GM21526 (cell line): ENCODE data around the gene ACAD11.
A peak's percentile ranks its signal among the peaks of the same experiment; 100 is the strongest.
"Not testable (repeated sequence)": the region's sequence is repeated elsewhere in the genome, so short reads cannot be mapped to it uniquely, and the experiment has no call there.

Experiments used
- ATAC-seq: cut with Tn5 transposase; IDR thresholded peaks from one replicate; pipeline ENCODE4 v1.9.1; 2021; ENCODE audit warnings: moderate library complexity; ENCODE audit not compliant: unreplicated experiment, low FRiP score

ACAD11 gene

GRCh38 chr3:132556508-132557159, 103.0 kb downstream of the ACAD11 start:
- ATAC-seq: no peak

GRCh38 chr3:132556036-132556386, 103.6 kb downstream of the ACAD11 start:
- ATAC-seq: not testable (repeated sequence)

GRCh38 chr3:132555306-132556035, 104.1 kb downstream of the ACAD11 start:
- no peak for ATAC-seq

GRCh38 chr3:132554437-132554836, 105.2 kb downstream of the ACAD11 start:
- ATAC-seq: no peak

- no peak for ATAC-seq
These were observed 105.8 kb downstream of the ACAD11 start for GRCh38 chr3:132553826-132554225.

GRCh38 chr3:132550579-132551305, 108.9 kb downstream of the ACAD11 start:
- ATAC-seq: no peak

GRCh38 chr3:132549890-132550578, 109.6 kb downstream of the ACAD11 start:
- peak; percentile 65 for ATAC-seq

- no peak for ATAC-seq
These were observed 110.4 kb downstream of the ACAD11 start for GRCh38 chr3:132549169-132549568.

- ATAC-seq: no peak
These were observed 114.1 kb downstream of the ACAD11 start for GRCh38 chr3:132545471-132545870.

- no peak for ATAC-seq
These were observed 115.5 kb downstream of the ACAD11 start for GRCh38 chr3:132544130-132544529.

GRCh38 chr3:132543011-132543739, 116.4 kb downstream of the ACAD11 start:
- ATAC-seq: no peak

- no peak for ATAC-seq
These were observed 117.0 kb downstream of the ACAD11 start for GRCh38 chr3:132542577-132542976.

GRCh38 chr3:132539681-132540080, 119.9 kb downstream of the ACAD11 start:
- ATAC-seq: no peak

- ATAC-seq: no peak
These were observed 121.5 kb downstream of the ACAD11 start for GRCh38 chr3:132538072-132538471.

- ATAC-seq: no peak
These were observed 122.3 kb downstream of the ACAD11 start for GRCh38 chr3:132537297-132537696.

GRCh38 chr3:132536442-132537153, 123.0 kb downstream of the ACAD11 start:
- ATAC-seq: no peak

GRCh38 chr3:132535575-132536441, 123.8 kb downstream of the ACAD11 start:
- ATAC-seq: no peak

- no peak for ATAC-seq
These were observed 129.0 kb downstream of the ACAD11 start for GRCh38 chr3:132530624-132531023.

GRCh38 chr3:132522353-132522752, 137.3 kb downstream of the ACAD11 start:
- peak; percentile 92 for ATAC-seq
